ENCODE results near the gene UGT8. TPM values are rescaled to one million over a fixed set of nuclear protein-coding genes. Genes with fewer than 3 reads are reported as not detected.

The UGT8 gene
- total RNA-seq, 4 donors from 2014 or later: 0.12 to 0.19 TPM; not detected in 2

- TF ChIP-seq, protein P1, sequence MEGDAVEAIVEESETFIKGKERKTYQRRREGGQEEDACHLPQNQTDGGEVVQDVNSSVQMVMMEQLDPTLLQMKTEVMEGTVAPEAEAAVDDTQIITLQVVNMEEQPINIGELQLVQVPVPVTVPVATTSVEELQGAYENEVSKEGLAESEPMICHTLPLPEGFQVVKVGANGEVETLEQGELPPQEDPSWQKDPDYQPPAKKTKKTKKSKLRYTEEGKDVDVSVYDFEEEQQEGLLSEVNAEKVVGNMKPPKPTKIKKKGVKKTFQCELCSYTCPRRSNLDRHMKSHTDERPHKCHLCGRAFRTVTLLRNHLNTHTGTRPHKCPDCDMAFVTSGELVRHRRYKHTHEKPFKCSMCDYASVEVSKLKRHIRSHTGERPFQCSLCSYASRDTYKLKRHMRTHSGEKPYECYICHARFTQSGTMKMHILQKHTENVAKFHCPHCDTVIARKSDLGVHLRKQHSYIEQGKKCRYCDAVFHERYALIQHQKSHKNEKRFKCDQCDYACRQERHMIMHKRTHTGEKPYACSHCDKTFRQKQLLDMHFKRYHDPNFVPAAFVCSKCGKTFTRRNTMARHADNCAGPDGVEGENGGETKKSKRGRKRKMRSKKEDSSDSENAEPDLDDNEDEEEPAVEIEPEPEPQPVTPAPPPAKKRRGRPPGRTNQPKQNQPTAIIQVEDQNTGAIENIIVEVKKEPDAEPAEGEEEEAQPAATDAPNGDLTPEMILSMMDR (IDR thresholded peaks at IDR 0.05): no peak
- DNase-seq (ENCODE audit: low spot score): no peak
- ATAC-seq (ENCODE audit: low FRiP score): no peak
Measured at GRCh38 chr4:114642173-114642780, 43.7 kb downstream of the UGT8 start.

DNA sequence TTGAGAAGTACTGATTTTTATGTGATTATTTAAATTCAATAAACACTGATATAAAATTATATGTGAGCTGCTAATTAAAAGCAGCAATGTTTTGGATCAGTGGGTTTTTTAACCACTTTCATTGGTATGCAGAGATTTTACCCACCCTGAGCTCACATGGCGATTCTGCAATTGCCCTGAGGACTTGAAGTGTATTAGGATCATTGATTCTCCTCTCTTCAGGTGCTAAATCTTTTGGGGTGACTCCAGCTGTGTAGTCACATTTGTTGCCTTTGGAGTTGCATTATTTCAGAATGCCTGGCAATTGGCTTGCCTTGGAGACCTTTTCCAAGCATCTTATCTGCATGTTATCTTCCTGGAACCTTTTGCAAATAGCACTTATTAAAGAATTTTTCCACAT is 51.3 kb downstream of the UGT8 start:
- ATAC-seq (ENCODE audit: low FRiP score) (no peak), DNase-seq (ENCODE audit: low spot score) (no peak)
- TF ChIP-seq, protein P1 (IDR thresholded peaks at IDR 0.05): no peak

DNA sequence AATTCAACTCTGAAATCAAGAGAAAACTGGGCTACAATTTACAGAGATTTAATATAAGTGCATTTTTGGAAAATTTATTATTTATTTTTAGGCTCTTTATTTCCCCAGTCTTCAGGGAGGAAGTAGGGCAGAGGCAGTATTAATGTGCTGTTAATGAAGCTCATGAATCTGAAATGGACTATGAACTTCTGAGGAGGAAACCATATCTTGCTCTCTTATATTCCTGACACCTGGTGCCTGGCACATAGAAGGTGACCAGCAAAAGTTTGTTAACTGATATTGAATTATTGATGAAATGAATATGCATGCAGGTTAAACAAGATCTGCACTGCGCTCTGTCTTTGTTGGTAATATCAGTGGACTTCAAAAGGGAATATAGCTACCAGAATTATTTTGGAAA is 55.1 kb downstream of the UGT8 start:
- ATAC-seq (ENCODE audit: low FRiP score): no peak
- no peak for DNase-seq (ENCODE audit: low spot score)
- TF ChIP-seq, protein P1 (IDR thresholded peaks at IDR 0.05): no peak

GRCh38 chr4:114654592-114654991 is 56.0 kb downstream of the UGT8 start:
- DNase-seq (ENCODE audit: low spot score): no peak
- TF ChIP-seq, protein P1 (IDR thresholded peaks at IDR 0.05): no peak
- no peak for ATAC-seq (ENCODE audit: low FRiP score)

- DNase-seq (ENCODE audit: low spot score) (no peak), ATAC-seq (ENCODE audit: low FRiP score) (no peak)
- TF ChIP-seq, protein P1 (IDR thresholded peaks at IDR 0.05): no peak
Measured at GRCh38 chr4:114658179-114658578, 59.6 kb downstream of the UGT8 start.

DNA sequence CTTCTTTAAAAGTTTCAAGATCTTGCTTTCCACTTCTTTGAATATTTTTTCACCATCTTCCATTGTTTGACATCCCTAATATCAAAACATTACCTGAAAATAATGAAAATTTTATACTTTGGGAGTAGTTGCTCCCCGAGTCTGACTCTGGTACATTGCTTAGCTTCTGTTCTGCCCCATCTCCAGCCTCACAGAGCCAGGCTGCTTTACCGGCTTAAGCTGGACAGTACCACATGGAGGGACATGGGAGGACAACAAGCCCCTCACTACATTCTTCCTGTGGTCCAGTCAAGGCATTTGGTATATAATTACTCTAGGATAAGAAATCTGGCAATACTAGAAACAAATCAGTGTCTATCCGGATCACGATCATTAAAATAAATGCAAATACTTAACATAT is 60.2 kb downstream of the UGT8 start:
- ATAC-seq (ENCODE audit: low FRiP score): no peak
- TF ChIP-seq, protein P1 (IDR thresholded peaks at IDR 0.05): no peak

GRCh38 chr4:114659386-114660008 is 60.9 kb downstream of the UGT8 start:
- ATAC-seq (ENCODE audit: low FRiP score) (no peak), DNase-seq (ENCODE audit: low spot score) (no peak)
- TF ChIP-seq, protein P1 (IDR thresholded peaks at IDR 0.05): peak in 1 of 3 donors; percentile 5

More for the DNA sequence above, 60.2 kb downstream of the UGT8 start:
- DNase-seq (ENCODE audit: low spot score): no peak
